Endothelial cell of umbilical vein (primary cell): ENCODE results near the gene PLEKHJ1. TPM values are rescaled to one million over a fixed set of nuclear protein-coding genes. Genes with fewer than 3 reads are reported as not detected.

ENCODE experiments used
- BruUV-seq: library from RNA; stranded (reverse); fragments of 400-500 nt; replicated peaks from 2 replicates; lab custom pipeline; 2021; lab: Mats Ljungman, UMichigan
- CTCF ChIA-PET: fragments of 300-600, 350-600 bp; sonication (Branson Sonifier 250); formaldehyde crosslinking; loops from one replicate; lab custom pipeline; 2021; ENCODE audit warnings: antibody characterized with exemption, inconsistent platforms; lab: Charles Lee
- POLR2A ChIA-PET: fragments of 300-600, 350-600 bp; sonication (Branson Sonifier 250); formaldehyde crosslinking; loops from one replicate; lab custom pipeline; 2021; ENCODE audit warnings: antibody characterized with exemption, inconsistent platforms; lab: Charles Lee
- DNase-seq: peaks from one replicate; pipeline ENCODE4 v3.0.0-alpha.2; 2011; ENCODE audit warnings: low read depth, low spot score
- FAIRE-seq: peaks from 2 replicates; lab custom pipeline; 2011; peaks lifted over from hg19 to GRCh38; lab: Jason Lieb, UNC
- H2AFZ ChIP-seq: 2 replicates; pipeline ENCODE4 v1.6.0; 2012; ENCODE audit warnings: low read depth, low read length, control low read depth, inconsistent platforms
- H3K27ac ChIP-seq: 2 replicates; pipeline ENCODE4 v1.5.1; 2011; ENCODE audit warnings: low read depth, mild to moderate bottlenecking, control low read depth, low read length, moderate library complexity; ENCODE audit not compliant: insufficient read depth
- H3K27me3 ChIP-seq, 2 experiments: 2 replicates each; pipeline versions ENCODE4 v1.6.0 to v1.6.1; 2011; ENCODE audit warnings: low read length in 2 of 2, mixed read lengths in 1 of 2; ENCODE audit not compliant: control insufficient read depth in 2 of 2, insufficient read depth in 2 of 2
- H3K36me3 ChIP-seq, 2 experiments: 2 replicates in 1 of 2; 3 replicates in 1 of 2; pipeline ENCODE4 v1.5.1; 2011; ENCODE audit warnings: low read length in 2 of 2, mild to moderate bottlenecking in 1 of 2, moderate library complexity in 1 of 2; ENCODE audit not compliant: control insufficient read depth in 2 of 2, insufficient read depth in 2 of 2; ENCODE audit errors: extremely low read depth in 1 of 2
- H3K4me1 ChIP-seq: 3 replicates; pipeline ENCODE4 v1.5.1; 2011; ENCODE audit warnings: mild to moderate bottlenecking, low read length; ENCODE audit not compliant: control insufficient read depth, insufficient read depth; ENCODE audit errors: extremely low read depth
- H3K4me2 ChIP-seq: 2 replicates; pipeline ENCODE4 v1.6.1; 2011; ENCODE audit warnings: low read length, control low read depth, mixed read lengths; ENCODE audit not compliant: insufficient read depth
- H3K4me3 ChIP-seq, 3 experiments: fragments of 200-600 bp in 1 of 3; sonication (generic), shearing (Covaris generic) in 1 of 3; replicated peaks in 1 of 3; 2 replicates each; pipeline ENCODE4 v1.5.1; 2011 to 2016; ENCODE audit warnings: control low read depth in 3 of 3, low read length in 3 of 3, mild to moderate bottlenecking in 2 of 3, inconsistent platforms in 1 of 3, low read depth in 1 of 3, moderate library complexity in 1 of 3; ENCODE audit not compliant: insufficient read depth in 1 of 3
- H3K79me2 ChIP-seq: 2 replicates; pipeline ENCODE4 v1.6.0; 2012; ENCODE audit warnings: low read length, inconsistent platforms; ENCODE audit not compliant: control insufficient read depth, insufficient read depth
- H3K9ac ChIP-seq: replicated peaks from 2 replicates; pipeline ENCODE3; 2011; ENCODE audit warnings: low read length, control low read depth; ENCODE audit not compliant: insufficient read depth; ENCODE audit errors: extremely low read depth
- H3K9me1 ChIP-seq: replicated peaks from 3 replicates; pipeline ENCODE4 v1.6.0; 2011; ENCODE audit warnings: mild to moderate bottlenecking, low read length; ENCODE audit not compliant: control insufficient read depth, insufficient read depth; ENCODE audit errors: extremely low read depth
- H3K9me3 ChIP-seq: replicated peaks from 2 replicates; pipeline ENCODE4 v1.5.1; 2012; ENCODE audit warnings: low read length, inconsistent platforms; ENCODE audit not compliant: control insufficient read depth, insufficient read depth
- H4K20me1 ChIP-seq: replicated peaks from 2 replicates; pipeline ENCODE3; 2011; ENCODE audit warnings: mild to moderate bottlenecking, low read length; ENCODE audit not compliant: control insufficient read depth, insufficient read depth; ENCODE audit errors: extremely low read depth
- EZH2 ChIP-seq: IDR thresholded peaks from 2 replicates; pipeline ENCODE4 v1.6.1; 2012; ENCODE audit warnings: borderline replicate concordance, low read depth, mild to moderate bottlenecking, moderate library complexity, low read length, inconsistent platforms; ENCODE audit not compliant: severe bottlenecking
- FOS ChIP-seq: IDR thresholded peaks from 2 replicates; pipeline ENCODE4 v1.6.1; 2011; ENCODE audit warnings: mild to moderate bottlenecking, low read length, moderate library complexity, borderline replicate concordance; ENCODE audit not compliant: insufficient read depth
- JUN ChIP-seq: IDR thresholded peaks from 2 replicates; pipeline ENCODE4 v1.6.1; 2011; ENCODE audit warnings: borderline replicate concordance, low read depth; ENCODE audit not compliant: insufficient read length, insufficient read depth
- MAX ChIP-seq: IDR thresholded peaks from 2 replicates; pipeline ENCODE4 v1.6.1; 2011; ENCODE audit not compliant: insufficient read depth, insufficient read length
- MYC ChIP-seq: IDR thresholded peaks from one replicate; pipeline ENCODE4 v1.6.1; 2011; ENCODE audit warnings: mild to moderate bottlenecking, low read depth, low read length
- POLR2A ChIP-seq: IDR thresholded peaks from 2 replicates; pipeline ENCODE4 v1.6.1; 2012; ENCODE audit warnings: low read depth, mild to moderate bottlenecking, control low read depth, low read length
- POLR2AphosphoS5 ChIP-seq: IDR thresholded peaks from 2 replicates; pipeline ENCODE4 v1.6.1; 2012; ENCODE audit warnings: low read depth, mild to moderate bottlenecking, control low read depth, low read length, moderate library complexity; ENCODE audit not compliant: insufficient read depth
- dilution Hi-C: fragments of 300-500 bp; cut with MboI; formaldehyde crosslinking; loops from one replicate; pipeline ENCODE4 v1.15.0; 2019; ENCODE audit warnings: low sequenced_read_pairs; ENCODE audit not compliant: extremely low pct_ligation_motif_present
- intact Hi-C: fragments of 100-400 bp; cut with micrococcal nuclease; formaldehyde crosslinking; loops from one replicate; pipeline ENCODE4 v1.10.0; 2022
- polyA plus RNA-seq, 4 experiments: library from polyadenylated mRNA; depleted of rRNA in 3 of 4; stranded (reverse) in 3 of 4; unstranded in 1 of 4; fragments of >200 nt; gene quantifications; 2 replicates each; pipeline versions ENCODE4 v1.2.1 to v1.2.3, GENCODE V29; 2011 to 2012; ENCODE audit warnings: missing spikeins in 1 of 4
- total RNA-seq: library from RNA; stranded (reverse); gene quantifications from 2 replicates; pipeline ENCODE4 v1.2.3, GENCODE V29; 2021

PLEKHJ1 gene
- total and polyA plus RNA-seq, 2 donors (not counting 3 experiments of a cell fraction or from before 2014, with no cell fraction given) = 82.4 to 115 TPM

GRCh38 chr19:2230807-2231533 is 5.2 kb downstream of the PLEKHJ1 start:
- H3K9ac ChIP-seq = no peak overlapping the region
- H3K36me3 ChIP-seq = peaks cover 0 to 35% of the 10 kb centered on the region in 2 experiments
- FAIRE-seq (no peak), DNase-seq (no peak)
- BruUV-seq = no TSS peak
- dilution Hi-C loops = no loop called here
- no peak overlapping the region for H2AFZ ChIP-seq
- no peaks in the 10 kb centered on the region for H3K27me3 ChIP-seq
- no peaks in the 10 kb centered on the region for H3K9me1 ChIP-seq
- TF ChIP-seq JUN (no peak), POLR2A (no peak), MYC (no peak), EZH2 (no peak), FOS (no peak), POLR2AphosphoS5 (no peak), MAX (no peak)
- peaks cover 28% of the 10 kb centered on the region for H3K79me2 ChIP-seq
- H3K4me2 ChIP-seq = no peak overlapping the region
- H3K27ac ChIP-seq = no peak overlapping the region
- CTCF ChIA-PET = interaction anchor here (1.9 to 3.0 kb wide), 2 partner anchors 10 to 75 kb away, joined by 4 to 17 read pairs; no protein-coding TSS in a partner anchor
- H3K4me3 ChIP-seq = no peak overlapping the region
- peaks cover 4% of the 10 kb centered on the region for H3K4me1 ChIP-seq
- no peaks in the 10 kb centered on the region for H4K20me1 ChIP-seq
- intact Hi-C loops = no loop called here
- no peaks in the 10 kb centered on the region for H3K9me3 ChIP-seq
- POLR2A ChIA-PET = interaction anchor here (0.5 kb wide), 1 partner anchor 73 kb away, joined by 3 read pairs; no protein-coding TSS in a partner anchor
